GM21717 (cell line): ENCODE measurements around the gene ABITRAM.
A peak's percentile ranks its signal among the peaks of the same experiment; 100 is the strongest.
"Not testable (repeated sequence)": the region's sequence is repeated elsewhere in the genome, so short reads cannot be mapped to it uniquely, and the experiment has no call there.

Experiments
- ATAC-seq: cut with Tn5 transposase; IDR thresholded peaks from one replicate; pipeline ENCODE4 v1.9.1; 2021; ENCODE audit warnings: mild to moderate bottlenecking, moderate library complexity; ENCODE audit not compliant: unreplicated experiment

Gene ABITRAM

GRCh38 chr9:108924466-108924865 is 9.7 kb upstream of the ABITRAM start:
- ATAC-seq = no peak

DNA sequence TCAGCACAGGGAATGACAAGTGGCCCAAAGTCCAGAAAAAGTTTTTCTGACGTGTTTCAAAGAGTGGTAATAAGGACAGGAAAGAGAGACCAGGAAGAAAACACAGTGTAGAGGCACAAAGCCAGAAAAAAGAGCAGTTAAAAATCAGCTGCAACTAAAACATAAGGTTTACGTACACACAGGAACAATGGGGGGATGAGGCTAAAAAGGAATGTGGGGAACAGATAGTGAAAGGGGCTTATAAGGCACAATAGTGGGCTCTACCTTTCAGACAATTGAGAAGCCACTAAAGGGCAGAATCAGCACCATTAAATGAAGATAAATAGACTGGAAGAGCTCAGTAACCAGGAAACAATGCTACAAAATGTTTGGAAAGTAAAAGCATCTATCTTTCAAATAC is 5.8 kb upstream of the ABITRAM start:
- no peak for ATAC-seq

GRCh38 chr9:108933231-108933717 is 926 bp upstream of the ABITRAM start:
- ATAC-seq = no peak

GRCh38 chr9:108933718-108934322 is 380 bp upstream of the ABITRAM start, which contains the start of gene ELP1:
ELP1 (minus strand) TSS chr9:108934124; CDS start chr9:108931146, 2,978 bp downstream.
- peak; percentile 91 for ATAC-seq

GRCh38 chr9:108937561-108938305 is 3.5 kb downstream of the ABITRAM start:
- ATAC-seq = no peak

DNA sequence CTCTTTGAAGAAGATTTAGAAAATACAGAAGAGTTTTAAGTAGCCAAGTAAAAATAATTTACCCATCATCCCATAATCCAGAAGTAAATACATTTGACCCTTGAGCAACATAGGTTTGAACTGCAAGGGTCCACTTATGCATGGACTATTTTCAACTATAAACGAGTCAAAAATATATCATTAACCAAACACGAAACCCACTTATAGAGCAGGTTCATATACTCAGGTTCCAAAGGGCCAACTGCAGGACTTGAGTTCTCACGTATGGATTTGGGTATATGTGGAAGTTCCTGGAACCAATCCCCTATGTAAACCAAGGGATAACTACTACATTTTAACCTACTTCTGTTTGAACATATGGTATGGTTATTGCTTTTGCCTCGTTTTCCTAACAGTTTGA is 5.8 kb downstream of the ABITRAM start:
- no peak for ATAC-seq

DNA sequence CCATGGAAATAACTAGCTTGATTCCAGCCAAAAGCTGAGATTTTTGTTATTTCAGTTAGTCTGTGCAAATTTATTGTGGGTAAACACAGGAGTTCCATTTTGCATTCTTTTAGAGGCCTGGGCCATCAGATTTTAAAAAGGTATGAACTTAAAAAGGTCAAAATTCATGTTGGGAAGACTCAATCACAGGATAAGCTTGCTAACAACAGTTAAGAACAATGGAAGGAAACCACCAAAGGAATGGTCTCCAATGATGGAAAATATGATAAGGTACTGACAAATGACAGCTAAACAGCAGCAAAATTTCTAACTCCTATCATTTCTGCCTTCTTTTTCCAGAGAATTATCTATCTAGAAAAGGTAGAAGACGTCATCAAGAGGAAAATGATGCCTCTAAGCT is 16.0 kb downstream of the ABITRAM start:
- ATAC-seq = no peak

DNA sequence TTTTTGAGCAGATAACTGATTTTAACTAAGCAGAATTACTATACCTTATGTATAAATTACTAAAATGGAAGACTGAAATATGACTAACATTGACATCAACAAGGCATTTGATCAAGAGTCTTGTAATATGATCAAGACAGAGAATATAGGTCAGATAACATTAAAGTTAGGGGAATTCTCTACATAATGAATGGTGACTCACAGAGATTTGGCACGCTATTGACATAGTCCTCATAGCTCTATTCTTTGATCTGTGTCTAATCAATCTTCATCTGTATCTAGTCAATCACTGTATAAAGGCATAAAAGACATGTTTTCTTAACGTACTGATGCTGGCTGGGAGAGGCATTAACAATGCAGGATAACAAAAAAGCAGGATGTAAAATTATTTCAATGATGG is 17.4 kb downstream of the ABITRAM start:
- no peak for ATAC-seq

DNA sequence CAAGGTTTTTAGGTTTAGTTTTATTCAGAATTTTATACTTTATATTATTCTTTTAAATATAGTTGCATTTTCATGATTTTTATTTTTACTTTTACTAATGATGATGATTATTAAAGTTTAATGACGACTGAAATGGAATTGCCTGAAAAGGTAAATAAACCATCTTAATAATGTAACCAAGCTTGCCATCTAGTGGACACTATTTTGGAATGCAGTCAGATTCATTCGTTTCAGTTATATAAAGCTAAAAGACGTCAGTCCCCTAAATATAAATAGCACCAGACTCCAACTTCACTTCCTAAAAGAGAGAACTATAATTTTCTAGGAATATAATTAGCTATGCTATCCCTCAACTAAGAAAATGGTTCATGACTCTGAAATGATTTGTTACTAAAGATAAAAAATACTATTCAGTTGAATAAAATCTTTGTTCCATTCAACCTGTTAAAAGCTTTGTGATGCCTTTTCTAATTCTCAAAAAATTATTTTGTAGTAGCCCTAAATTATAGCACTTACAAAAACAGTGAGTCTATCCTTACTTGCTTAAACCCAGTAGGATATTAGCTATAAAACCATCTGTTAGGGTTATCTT is 19.9 kb downstream of the ABITRAM start:
- no peak for ATAC-seq

- no peak for ATAC-seq
These were observed 21.9 kb downstream of the ABITRAM start for GRCh38 chr9:108956022-108956630.

DNA sequence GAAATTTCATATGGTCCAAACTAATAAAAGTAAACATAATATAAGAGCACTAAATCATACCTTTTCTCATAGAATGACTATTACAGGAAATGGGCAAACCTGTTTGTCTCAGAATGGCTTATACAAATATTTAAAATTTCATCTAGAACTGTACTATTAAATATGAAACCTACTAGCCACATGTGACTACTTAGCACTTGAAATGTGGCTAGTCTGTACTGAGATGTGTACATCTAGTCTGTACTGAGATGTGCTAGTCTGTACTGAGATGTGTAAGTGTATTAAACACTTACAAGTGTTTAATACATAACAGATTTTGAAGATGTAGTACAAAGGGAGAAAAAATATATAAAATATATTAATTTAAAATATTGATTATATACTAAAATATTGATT is 22.4 kb downstream of the ABITRAM start:
- ATAC-seq = no peak

- no peak for ATAC-seq
These were observed 26.1 kb downstream of the ABITRAM start for GRCh38 chr9:108960331-108960730.

DNA sequence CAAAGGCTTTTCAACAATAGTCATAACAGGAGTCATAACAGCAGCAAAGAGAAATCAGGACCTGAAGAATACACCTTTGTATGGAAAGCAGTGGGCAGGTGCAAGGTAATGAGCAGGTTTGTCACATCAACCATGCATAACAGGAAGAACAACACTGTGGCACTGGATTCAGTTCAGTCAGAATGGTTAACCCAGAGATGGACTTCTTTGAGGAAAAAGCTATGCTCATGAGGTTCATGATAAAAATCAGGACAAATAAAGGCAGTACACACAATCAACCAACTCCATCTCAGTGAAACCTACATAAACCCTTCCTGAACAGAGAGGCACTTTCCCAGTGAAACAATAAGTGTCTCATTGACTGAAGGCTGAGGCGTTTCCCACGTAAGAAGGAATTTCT is 27.0 kb downstream of the ABITRAM start:
- no peak for ATAC-seq

- ATAC-seq = no peak
These were observed 29.4 kb downstream of the ABITRAM start for GRCh38 chr9:108963459-108964143.

DNA sequence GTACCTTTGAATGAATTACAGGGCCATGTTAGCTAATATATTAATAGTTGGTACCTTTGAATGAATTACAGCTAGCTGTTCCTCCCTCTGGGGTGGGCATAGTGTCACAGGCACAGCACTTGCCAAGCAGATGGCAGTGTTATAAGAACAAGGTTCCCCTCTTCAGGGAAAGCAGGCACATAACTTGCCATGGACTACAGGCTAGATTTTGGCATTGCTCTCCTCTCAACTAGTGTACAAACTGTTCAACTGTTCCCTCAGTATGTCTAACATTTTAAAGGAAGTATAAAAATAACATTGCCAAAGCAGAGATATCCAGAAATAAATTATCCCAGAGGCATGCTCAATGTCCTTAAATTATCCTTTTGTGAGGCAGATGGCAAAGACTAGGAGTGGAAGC is 33.7 kb downstream of the ABITRAM start:
- ATAC-seq = no peak

DNA sequence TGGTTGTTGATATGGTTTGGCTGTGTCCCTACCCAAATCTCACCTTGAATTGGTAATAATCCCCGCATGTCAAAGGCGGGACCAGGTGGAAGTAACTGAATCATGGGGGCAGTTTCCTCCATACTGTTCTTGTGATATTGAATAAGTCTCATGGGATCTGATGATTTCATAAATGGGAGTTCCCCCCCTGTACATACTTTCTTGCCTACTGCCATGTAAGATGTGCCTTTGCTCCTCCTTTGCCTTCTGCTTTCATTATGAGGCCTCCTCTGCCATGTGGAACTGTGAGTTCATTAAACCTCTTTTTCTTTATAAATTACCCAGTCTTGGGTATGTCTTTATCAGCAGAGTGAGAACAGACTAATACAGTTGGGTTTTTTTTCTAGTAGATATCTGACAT is 37.2 kb downstream of the ABITRAM start:
- ATAC-seq = not testable (repeated sequence)

DNA sequence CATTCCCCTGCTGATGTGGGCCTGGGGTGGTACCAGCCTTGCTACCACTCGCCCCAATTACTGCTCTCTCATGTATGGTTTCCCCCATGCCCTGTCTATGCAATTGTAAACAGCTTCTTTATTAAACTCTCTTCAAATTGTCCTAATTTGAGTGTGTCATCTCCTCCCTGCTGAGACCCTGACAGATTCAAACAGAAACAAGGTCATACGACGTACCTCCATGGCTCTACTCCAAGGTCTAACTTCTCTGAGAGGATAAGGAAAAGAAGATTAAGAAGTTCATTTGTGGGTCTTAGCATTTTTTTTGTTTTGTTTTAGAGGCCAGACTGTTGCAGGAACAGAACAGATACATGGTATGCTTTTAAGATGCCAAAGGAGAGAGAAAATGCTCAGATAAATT is 38.0 kb downstream of the ABITRAM start:
- ATAC-seq = no peak

- no peak for ATAC-seq
These were observed 38.5 kb downstream of the ABITRAM start for GRCh38 chr9:108972626-108973209.

GRCh38 chr9:108973895-108974294 is 39.7 kb downstream of the ABITRAM start:
- ATAC-seq = no peak

DNA sequence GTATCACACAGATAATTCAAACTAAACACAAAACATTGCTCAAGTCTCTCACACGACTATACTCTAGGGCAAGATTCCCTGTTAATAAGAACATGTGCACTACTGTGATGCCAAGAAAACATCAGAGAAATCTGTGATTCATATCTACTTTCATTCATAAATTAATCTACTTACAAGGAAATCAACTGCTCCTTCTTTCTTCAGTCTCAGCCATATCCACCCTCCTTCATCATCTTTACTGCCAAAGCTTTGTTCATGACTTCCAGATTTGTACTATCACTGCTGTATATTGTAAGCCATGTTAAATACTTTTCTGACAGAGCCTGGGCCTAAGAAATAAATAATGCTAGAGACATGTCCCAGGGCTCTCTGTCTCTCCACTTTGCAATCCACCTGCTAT is 44.0 kb downstream of the ABITRAM start:
- ATAC-seq = no peak

GRCh38 chr9:108980893-108981292 is 46.7 kb downstream of the ABITRAM start:
- ATAC-seq = no peak
